Ecto neural progenitor cell (in vitro differentiated cells): ENCODE results near the gene KRT72.

Experiments used
- DNase-seq: peaks from one replicate; pipeline ENCODE4 v3.0.0-alpha.2; 2018; ENCODE audit warnings: low spot score

The KRT72 gene

GRCh38 chr12:52578469-52578868 lies 22.8 kb downstream of the KRT72 start:
- no peak for DNase-seq

GRCh38 chr12:52577316-52577715 lies 23.9 kb downstream of the KRT72 start:
- DNase-seq, result no peak

GRCh38 chr12:52575948-52576347 lies 25.3 kb downstream of the KRT72 start:
- DNase-seq, result no peak

DNA sequence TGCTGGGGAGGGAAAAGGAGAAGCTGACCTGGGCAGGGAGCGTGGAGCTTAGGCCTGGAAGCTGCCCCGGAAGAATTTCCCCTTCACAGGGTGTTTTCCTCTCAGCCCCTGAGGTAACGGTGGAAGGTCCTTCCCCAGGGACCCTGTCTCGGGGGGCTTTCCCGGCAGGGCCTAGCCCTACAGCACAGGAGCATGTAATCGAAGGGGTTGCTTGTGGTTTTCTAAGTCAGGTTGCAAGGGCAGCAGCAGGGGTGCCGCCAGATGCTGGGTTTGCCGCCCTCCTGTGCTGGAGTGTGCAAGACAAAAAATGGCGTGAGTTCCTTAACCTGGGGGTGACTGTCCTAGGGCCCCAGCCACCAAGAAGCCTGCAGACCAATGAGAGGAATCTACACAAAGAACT lies 26.0 kb downstream of the KRT72 start:
- DNase-seq, result no peak

- no peak for DNase-seq
These were observed 27.5 kb downstream of the KRT72 start, which contains the start of gene KRT74 for GRCh38 chr12:52573743-52574142. TSS of gene KRT74 (minus strand) at chr12:52573843. CDS start at chr12:52573777, 66 bp downstream.

GRCh38 chr12:52573306-52573705 lies 28.0 kb downstream of the KRT72 start:
- DNase-seq, result no peak

GRCh38 chr12:52570511-52570910 lies 30.8 kb downstream of the KRT72 start:
- DNase-seq, result no peak

DNA sequence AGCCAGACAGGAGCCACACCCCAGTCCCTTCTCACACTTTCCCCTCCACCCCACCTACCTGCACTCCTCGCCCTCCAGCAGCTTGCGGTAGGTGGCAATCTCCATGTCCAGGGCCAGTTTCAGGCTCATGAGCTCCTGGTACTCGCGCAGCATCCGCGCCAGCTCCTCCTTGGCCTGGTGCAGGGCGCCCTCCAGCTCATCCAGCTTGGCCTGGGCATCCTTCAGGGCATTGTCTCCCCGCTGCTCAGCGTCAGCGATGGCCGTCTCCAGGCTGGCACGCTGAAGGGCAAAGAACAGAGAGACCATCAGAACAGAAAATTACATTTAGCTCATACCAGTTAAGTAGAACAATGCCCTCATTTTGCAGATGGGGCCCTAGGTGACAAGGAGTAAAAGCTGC lies 33.2 kb downstream of the KRT72 start:
- no peak for DNase-seq

DNA sequence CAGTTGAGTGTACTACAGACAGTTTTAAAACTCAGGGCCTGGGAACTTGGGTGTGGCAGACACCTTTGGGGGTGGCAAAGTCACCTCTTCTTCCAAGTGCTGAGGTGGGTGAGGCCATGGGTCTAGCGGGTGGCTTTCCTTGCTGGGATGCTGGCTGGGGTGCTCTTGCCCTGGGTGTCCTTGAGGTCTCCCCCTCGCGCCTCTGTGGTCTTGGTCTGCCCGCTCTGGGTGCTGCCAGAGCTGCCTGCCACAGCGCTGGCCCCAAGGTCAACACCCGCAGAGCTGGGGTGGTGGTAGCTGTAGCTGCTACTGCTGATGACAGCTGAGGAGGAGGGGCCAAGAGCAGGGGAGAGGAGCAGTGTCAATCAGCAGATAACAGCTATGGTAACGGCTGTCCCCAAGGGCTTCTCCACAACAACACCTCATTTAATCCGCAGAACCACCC lies 34.4 kb downstream of the KRT72 start:
- DNase-seq, result no peak

GRCh38 chr12:52564582-52564981 lies 36.7 kb downstream of the KRT72 start:
- no peak for DNase-seq

GRCh38 chr12:52561880-52562449 lies 39.3 kb downstream of the KRT72 start:
- no peak for DNase-seq

DNA sequence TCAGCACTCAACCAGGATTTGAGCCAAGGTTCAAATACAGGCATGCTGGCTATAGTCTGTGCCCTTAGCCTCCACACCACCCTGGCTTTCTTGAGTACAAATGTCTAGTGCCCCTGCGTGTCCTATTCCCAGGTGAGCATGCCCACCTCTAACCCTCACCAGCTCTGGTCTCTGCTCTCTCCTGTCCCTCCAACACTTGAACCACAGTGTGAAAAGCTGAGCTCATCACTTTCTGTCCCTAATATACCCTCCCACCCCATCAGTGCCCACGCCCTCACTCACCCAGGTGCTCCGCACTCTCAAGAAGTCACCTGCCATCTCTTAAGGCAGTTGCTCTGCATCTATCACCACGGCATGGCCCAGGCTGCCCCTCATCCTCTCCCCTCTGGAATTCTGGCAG lies 41.3 kb downstream of the KRT72 start:
- DNase-seq, result no peak

- no peak for DNase-seq
These were observed 42.4 kb downstream of the KRT72 start for GRCh38 chr12:52558781-52559445.

DNA sequence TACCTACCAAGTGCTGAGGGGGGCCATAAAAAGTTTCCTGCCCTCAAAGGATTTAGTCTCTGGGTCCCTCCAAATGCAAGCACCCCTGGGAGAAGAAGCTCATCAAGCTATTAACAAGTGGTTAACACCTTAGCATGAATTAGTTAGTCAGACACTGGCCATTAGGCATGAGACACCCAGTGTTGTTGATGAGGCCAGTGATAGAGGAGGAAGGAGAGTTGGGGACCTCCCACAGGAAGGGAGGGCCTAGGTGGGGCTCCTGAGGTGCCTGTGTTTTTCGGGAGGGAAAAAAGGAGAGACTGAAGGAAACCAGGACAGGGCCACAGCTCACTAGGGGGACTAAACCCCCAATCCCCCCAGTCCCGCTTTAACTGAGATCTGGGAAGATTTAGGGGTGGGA lies 43.8 kb downstream of the KRT72 start:
- DNase-seq, result no peak

- no peak for DNase-seq
These were observed 45.7 kb downstream of the KRT72 start for GRCh38 chr12:52555577-52555976.

DNA sequence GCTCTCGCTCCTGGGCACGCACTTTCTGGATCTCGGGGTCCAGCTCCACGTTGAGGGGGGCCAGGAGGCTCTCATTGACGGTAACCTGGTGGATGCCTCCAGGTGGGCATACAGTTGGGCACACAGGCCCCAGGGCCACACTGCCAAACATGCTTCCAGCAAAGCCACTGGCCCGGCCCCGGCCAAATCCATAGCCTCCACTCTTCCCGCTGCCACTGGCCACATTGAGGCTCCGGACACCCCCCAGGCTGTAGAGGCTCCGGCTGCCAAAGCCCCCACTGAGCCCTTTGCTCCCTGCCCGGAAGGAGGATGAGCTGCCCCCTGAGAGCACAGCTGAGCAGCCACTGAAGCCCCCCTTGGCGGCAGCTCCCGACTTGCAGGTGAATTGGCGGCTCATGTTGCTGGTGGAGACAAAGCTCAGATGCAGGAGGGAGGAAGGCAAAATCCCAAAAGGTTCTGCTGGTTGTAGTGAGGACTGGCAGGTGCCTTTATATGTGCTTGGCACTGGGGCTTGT lies 48.5 kb downstream of the KRT72 start, which contains the start of gene KRT71:
Gene KRT71, minus strand, starts transcription at position 465 of the 515 bp plus-strand sequence. Its CDS starts 68 bp downstream, at position 397.
- no peak for DNase-seq

GRCh38 chr12:52552055-52552454 lies 49.2 kb downstream of the KRT72 start:
- no peak for DNase-seq

- DNase-seq, result no peak
These were observed 49.9 kb downstream of the KRT72 start for GRCh38 chr12:52551216-52551865.

DNA sequence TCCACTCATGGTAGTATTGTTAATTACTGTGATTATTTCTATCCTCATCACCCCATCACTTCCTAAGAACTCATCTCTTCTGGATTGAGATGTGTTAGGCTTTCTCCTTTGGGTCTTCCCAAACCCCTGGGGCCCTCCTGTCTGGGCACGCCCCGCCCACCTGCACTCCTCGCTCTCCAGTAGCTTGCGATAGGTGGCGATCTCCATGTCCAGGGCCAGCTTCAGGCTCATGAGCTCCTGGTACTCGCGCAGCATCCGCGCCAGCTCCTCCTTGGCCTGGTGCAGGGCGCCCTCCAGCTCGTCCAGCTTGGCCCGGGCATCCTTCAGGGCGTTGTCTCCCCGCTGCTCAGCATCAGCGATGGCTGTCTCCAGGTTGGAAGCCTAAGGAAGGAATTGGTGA lies 55.1 kb downstream of the KRT72 start:
- no peak for DNase-seq

DNA sequence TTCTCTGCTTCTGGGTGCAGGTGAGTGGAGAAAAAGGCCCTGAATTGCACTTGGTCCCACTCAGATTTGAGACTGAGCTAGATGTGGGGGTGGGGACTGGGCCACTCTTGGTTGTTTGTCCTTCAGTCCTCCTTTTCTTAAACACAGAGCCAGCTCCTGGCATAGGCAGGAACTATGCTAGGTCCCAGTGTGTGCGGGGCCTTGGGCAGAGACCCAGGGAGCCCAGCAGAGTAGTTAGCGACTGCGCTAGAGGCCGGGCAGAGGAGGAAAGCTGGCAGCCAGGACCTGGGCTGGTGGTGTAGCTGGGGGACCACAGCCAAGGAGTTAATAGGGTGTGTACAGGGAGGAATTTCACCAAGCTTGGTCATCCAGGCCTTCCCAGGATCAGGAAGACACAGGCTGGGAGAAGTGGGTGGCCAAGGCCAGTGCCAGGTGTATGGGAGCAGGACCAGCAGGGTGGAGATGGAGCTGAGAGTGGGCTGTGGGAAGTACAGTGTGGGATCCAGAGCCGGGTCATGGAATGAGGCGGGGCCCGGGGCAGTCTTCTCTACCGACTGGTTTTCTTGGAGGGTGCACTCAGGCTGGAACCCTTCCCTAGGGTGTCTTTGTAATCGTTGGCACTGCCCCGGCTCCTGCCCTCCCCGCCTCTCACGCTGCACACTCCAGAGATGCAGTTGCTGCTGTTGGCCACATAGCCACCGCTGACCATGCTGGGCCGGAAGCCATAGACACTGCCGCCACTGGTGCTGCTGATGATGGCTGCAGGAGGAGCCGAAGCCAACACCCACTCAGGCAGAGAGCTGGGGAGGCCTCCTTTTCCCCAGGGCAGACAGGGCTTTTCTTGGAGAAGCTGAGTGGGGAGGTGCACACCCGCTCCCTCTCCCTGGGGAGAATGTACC lies 57.0 kb downstream of the KRT72 start:
- DNase-seq, result no peak

GRCh38 chr12:52542785-52543318 lies 58.4 kb downstream of the KRT72 start:
- no peak for DNase-seq

GRCh38 chr12:52542157-52542556 lies 59.1 kb downstream of the KRT72 start:
- DNase-seq, result no peak
